ENCODE measurements around the gene HOXC5.

DNA sequence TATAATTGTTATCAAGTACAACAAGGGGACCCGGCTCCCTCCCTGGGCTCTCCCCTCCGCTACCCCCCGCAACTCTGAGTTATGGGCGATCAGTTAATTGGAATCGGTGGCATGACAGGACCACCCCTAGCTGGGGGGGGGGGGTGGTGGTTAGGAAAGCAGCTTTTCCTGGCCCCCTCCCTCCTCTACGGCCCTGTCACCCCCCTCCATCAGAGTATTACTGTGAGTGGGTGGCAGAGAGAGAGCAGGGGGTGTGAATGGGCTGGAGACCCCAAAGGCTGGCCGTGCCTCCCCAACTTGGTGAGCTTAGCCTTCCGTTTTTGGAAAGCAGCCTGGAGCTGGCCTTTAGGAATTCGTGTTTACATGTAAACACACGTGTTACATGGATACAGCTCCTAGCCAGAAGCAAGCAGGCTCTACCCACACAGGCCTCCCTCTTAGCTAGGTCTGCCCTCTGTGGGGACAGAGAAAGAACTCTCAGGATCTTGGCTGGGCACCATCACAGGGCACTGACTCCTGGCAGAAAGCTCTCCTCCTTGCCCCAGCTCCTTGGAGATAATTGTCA lies 19.7 kb downstream of the HOXC5 start:
- TF ChIP-seq, protein P1, sequence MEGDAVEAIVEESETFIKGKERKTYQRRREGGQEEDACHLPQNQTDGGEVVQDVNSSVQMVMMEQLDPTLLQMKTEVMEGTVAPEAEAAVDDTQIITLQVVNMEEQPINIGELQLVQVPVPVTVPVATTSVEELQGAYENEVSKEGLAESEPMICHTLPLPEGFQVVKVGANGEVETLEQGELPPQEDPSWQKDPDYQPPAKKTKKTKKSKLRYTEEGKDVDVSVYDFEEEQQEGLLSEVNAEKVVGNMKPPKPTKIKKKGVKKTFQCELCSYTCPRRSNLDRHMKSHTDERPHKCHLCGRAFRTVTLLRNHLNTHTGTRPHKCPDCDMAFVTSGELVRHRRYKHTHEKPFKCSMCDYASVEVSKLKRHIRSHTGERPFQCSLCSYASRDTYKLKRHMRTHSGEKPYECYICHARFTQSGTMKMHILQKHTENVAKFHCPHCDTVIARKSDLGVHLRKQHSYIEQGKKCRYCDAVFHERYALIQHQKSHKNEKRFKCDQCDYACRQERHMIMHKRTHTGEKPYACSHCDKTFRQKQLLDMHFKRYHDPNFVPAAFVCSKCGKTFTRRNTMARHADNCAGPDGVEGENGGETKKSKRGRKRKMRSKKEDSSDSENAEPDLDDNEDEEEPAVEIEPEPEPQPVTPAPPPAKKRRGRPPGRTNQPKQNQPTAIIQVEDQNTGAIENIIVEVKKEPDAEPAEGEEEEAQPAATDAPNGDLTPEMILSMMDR (conservative IDR thresholded peaks at IDR 0.05; ENCODE audit: low read length) = no peak
- no peak for TF ChIP-seq EZH2phosphoT487 (IDR thresholded peaks at IDR 0.05; ENCODE audit: borderline replicate concordance, low read depth, low read length)

Data from OCI-LY7 (cell line).